H1 (cell line): Measurements from ENCODE around the gene RAMP2. TPM values are rescaled to one million over a fixed set of nuclear protein-coding genes. Genes with fewer than 3 reads are reported as not detected.

Experiments used
- KDM1A ChIP-seq: fragments of 200-600, 300-600 bp; sonication (generic); IDR thresholded peaks from 2 replicates; pipeline ENCODE4 v1.7.1; 2016; ENCODE audit warnings: mild to moderate bottlenecking, low read length, borderline replicate concordance
- MAX ChIP-seq: IDR thresholded peaks from 2 replicates; pipeline ENCODE4 v1.6.1; 2012; ENCODE audit warnings: inconsistent platforms
- POU5F1 ChIP-seq: IDR thresholded peaks from 2 replicates; pipeline ENCODE4 v1.6.1; 2011; ENCODE audit warnings: low read depth, mild to moderate bottlenecking, low read length, moderate library complexity
- RNF2 ChIP-seq: fragments of 200-900, 300-1000 bp; sonication (generic); IDR thresholded peaks from 2 replicates; pipeline ENCODE4 v1.7.1; 2016; ENCODE audit warnings: borderline replicate concordance, low read depth, mild to moderate bottlenecking, antibody characterized with exemption, low read length; ENCODE audit not compliant: poor library complexity, severe bottlenecking; ENCODE audit errors: missing control alignments
- TEAD4 ChIP-seq: IDR thresholded peaks from 2 replicates; pipeline ENCODE4 v1.6.1; 2012; ENCODE audit warnings: low read depth, low read length, inconsistent platforms, mixed read lengths
- polyA plus RNA-seq, 7 experiments: library from polyadenylated mRNA; depleted of rRNA in 3 of 7; stranded (reverse) in 5 of 7; unstranded in 2 of 7; fragments of >200 nt in 5 of 7; fragments of 200-250 nt in 2 of 7; gene quantifications; 1 replicate in 5 of 7; 2 replicates in 1 of 7; 4 replicates in 1 of 7; pipeline versions ENCODE4 v1.2.1 to v1.2.3, GENCODE V29; 2011 to 2013; ENCODE audit warnings: missing spikeins in 2 of 7, mixed read lengths in 2 of 7
- total RNA-seq: library from RNA; stranded (reverse); fragmentation: NEBNext Ultra II Directional; extraction: Animal tissue kit (Norgen Biotek cat#: 25700); gene quantifications from 2 replicates; pipeline ENCODE4 v1.2.1, GENCODE V29; 2021
- TF ChIP-seq, protein P1 (sequence below): fragments of 300-600 bp; sonication (generic); IDR thresholded peaks from 2 replicates; pipeline ENCODE4 v1.7.1; 2012; ENCODE audit warnings: low read length, moderate library complexity, mild to moderate bottlenecking, inconsistent platforms; ENCODE audit not compliant: insufficient replicate concordance

Gene RAMP2
- total and polyA plus RNA-seq, 2 of the 8 experiments (the other 6 are each of a cell fraction or from before 2014, with no cell fraction given), result 13.4 to 41.7 TPM

GRCh38 chr17:42772945-42773289 lies 11.9 kb downstream of the RAMP2 start (continued):
- TF ChIP-seq, protein P1, sequence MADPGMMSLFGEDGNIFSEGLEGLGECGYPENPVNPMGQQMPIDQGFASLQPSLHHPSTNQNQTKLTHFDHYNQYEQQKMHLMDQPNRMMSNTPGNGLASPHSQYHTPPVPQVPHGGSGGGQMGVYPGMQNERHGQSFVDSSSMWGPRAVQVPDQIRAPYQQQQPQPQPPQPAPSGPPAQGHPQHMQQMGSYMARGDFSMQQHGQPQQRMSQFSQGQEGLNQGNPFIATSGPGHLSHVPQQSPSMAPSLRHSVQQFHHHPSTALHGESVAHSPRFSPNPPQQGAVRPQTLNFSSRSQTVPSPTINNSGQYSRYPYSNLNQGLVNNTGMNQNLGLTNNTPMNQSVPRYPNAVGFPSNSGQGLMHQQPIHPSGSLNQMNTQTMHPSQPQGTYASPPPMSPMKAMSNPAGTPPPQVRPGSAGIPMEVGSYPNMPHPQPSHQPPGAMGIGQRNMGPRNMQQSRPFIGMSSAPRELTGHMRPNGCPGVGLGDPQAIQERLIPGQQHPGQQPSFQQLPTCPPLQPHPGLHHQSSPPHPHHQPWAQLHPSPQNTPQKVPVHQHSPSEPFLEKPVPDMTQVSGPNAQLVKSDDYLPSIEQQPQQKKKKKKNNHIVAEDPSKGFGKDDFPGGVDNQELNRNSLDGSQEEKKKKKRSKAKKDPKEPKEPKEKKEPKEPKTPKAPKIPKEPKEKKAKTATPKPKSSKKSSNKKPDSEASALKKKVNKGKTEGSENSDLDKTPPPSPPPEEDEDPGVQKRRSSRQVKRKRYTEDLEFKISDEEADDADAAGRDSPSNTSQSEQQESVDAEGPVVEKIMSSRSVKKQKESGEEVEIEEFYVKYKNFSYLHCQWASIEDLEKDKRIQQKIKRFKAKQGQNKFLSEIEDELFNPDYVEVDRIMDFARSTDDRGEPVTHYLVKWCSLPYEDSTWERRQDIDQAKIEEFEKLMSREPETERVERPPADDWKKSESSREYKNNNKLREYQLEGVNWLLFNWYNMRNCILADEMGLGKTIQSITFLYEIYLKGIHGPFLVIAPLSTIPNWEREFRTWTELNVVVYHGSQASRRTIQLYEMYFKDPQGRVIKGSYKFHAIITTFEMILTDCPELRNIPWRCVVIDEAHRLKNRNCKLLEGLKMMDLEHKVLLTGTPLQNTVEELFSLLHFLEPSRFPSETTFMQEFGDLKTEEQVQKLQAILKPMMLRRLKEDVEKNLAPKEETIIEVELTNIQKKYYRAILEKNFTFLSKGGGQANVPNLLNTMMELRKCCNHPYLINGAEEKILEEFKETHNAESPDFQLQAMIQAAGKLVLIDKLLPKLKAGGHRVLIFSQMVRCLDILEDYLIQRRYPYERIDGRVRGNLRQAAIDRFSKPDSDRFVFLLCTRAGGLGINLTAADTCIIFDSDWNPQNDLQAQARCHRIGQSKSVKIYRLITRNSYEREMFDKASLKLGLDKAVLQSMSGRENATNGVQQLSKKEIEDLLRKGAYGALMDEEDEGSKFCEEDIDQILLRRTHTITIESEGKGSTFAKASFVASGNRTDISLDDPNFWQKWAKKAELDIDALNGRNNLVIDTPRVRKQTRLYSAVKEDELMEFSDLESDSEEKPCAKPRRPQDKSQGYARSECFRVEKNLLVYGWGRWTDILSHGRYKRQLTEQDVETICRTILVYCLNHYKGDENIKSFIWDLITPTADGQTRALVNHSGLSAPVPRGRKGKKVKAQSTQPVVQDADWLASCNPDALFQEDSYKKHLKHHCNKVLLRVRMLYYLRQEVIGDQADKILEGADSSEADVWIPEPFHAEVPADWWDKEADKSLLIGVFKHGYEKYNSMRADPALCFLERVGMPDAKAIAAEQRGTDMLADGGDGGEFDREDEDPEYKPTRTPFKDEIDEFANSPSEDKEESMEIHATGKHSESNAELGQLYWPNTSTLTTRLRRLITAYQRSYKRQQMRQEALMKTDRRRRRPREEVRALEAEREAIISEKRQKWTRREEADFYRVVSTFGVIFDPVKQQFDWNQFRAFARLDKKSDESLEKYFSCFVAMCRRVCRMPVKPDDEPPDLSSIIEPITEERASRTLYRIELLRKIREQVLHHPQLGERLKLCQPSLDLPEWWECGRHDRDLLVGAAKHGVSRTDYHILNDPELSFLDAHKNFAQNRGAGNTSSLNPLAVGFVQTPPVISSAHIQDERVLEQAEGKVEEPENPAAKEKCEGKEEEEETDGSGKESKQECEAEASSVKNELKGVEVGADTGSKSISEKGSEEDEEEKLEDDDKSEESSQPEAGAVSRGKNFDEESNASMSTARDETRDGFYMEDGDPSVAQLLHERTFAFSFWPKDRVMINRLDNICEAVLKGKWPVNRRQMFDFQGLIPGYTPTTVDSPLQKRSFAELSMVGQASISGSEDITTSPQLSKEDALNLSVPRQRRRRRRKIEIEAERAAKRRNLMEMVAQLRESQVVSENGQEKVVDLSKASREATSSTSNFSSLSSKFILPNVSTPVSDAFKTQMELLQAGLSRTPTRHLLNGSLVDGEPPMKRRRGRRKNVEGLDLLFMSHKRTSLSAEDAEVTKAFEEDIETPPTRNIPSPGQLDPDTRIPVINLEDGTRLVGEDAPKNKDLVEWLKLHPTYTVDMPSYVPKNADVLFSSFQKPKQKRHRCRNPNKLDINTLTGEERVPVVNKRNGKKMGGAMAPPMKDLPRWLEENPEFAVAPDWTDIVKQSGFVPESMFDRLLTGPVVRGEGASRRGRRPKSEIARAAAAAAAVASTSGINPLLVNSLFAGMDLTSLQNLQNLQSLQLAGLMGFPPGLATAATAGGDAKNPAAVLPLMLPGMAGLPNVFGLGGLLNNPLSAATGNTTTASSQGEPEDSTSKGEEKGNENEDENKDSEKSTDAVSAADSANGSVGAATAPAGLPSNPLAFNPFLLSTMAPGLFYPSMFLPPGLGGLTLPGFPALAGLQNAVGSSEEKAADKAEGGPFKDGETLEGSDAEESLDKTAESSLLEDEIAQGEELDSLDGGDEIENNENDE, result no peak
- TF ChIP-seq MAX, result no peak
- no peak for TF ChIP-seq TEAD4
- TF ChIP-seq RNF2, result no peak
- TF ChIP-seq KDM1A, result no peak
- no peak for TF ChIP-seq POU5F1
